NCI-H510A treated with DMSO at 0.1 percent for 48 hours (cell line): Measurements from ENCODE around the gene VSX1.

Source experiments
- DNase-seq: peaks from one replicate; lab custom pipeline; 2025; lab: John Stamatoyannopoulos, UW

Gene VSX1

DNA sequence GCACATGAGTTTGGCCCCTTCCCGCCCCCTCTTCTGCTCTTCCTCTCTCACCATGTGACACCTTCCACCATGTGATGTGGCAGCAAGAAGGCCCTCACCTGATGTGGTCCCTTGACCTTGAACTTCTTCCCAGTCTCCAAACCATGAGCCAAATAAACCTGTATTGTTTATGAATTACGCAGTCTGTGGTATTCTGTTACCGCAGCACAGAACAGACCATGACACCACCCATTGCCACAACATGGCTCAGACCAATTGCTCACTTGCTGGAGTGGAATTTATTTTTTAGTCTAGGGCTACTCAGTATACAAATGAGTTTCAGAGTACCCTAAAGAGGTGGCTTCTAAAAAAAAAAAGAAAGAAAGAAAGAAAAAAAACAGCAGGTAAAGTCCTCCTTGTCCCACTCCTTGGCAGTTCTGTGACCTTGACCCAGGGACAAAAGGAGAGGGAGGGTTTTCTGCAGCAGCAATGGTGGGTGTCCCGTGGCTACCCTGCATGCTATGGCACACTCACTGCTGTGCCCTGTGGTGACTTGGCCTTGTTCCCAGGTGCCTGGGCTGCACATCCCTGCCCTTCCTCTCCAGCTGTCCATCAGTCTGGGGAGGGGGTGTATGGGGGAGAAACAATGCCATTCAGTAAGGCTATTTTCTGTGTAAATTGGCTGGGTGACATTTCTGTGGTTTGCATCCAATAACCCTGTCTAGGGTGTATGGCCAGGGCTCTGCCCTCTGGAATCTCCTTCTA is 5.4 kb upstream of the VSX1 start:
- DNase-seq: no peak

DNA sequence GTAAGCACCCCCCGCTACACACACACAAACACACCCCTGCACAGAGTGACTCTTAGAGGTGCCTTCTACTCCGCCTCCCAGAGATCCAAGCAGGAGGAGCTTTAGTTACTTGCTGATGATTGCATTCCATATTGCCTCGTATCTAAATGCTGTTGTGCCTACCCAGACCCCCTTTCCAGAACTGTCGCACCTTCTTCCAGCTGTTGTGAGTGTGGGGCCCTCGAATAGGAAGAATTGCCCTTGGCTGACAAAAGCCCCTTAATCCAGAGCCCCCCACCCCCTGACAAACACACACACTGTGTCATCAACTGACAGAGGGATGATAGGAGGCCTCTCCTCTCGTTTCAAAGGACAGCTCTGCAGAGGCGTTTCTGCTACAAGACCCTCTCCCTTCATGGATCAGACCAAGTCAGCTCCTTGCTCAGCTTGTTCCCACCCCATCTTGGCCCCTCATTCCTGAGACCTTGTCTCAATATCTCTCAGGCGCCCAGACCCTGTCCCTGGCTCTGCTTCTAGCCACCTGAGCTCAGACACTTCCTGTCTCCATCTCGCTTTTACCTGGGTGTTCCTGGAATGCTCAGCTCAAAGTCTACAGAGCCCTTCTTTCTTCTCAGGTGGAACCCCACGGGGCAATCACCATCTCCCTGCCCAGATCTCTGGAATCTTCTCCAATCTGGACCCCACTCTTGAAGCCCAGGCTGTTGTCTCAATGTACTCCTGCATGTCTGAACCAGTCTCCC is 4.0 kb upstream of the VSX1 start:
- DNase-seq: no peak

DNA sequence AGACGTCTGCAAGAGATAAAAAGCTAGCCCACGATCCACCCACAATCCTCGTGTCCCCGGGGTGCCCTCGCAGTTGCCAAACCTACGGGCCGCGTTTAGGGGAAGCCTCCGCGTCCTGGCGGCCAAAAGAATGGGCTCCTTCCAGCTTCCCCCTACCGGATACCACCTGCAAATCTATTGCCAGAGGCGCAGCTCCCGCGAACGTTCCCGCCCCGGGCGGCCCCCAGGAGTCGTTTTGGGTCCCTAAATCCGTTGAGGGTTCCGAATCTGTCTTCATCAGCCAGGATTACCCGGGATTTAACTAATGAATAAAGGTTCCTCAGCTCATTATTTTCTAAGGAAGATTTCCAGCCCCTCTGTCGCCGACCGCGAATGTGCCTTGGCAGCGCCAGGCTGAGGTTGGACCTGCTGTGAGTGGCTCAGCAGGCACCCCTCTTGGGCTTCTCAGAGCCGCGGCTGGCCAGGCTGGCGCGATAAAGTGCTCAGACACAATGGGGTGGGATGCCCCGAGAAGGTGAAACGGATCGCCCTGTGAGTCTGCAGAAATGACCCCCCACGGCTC is 2.8 kb upstream of the VSX1 start:
- DNase-seq: peak; percentile 28

DNA sequence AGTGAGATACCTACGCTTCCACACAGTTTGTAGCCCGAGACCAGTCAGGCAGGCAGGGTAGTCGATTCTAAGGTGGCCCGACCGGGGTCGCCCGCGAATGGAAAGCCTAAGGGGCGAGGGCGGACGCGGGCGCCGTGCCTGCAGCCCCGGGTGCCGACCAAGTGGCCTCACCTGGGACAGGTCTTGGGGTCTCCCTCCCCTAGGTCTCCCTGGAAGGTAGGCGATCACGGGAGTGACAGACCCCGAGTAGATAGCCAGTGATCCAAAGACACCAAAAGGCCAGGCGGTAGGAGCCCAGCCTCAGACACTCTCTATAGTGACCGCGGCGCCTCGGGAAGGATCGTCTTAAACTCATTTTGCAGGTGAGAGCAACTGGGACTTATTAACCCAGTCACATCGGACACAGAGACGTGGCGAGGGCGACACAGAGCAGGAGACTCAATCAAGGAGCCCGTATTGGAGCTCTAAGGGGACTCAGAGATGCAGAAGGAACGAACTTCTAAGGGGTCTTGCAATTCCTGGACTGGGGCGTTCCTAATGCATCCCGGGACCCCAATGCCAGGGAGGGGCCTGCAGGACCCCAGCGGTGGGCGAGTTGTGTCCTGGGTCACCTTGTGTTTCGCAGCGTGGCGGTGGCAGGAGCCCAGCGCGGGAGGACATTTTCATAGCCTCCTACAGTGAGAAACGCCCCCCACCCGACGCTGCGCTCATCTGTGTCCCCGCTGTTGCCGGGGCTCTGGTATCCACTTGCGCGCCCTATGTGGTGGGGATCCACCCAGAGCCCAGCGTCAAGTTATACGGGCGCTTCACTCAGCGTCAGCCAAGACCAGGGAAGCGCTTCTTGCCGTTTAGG is 2.1 kb upstream of the VSX1 start:
- peak; percentile 25 for DNase-seq

DNA sequence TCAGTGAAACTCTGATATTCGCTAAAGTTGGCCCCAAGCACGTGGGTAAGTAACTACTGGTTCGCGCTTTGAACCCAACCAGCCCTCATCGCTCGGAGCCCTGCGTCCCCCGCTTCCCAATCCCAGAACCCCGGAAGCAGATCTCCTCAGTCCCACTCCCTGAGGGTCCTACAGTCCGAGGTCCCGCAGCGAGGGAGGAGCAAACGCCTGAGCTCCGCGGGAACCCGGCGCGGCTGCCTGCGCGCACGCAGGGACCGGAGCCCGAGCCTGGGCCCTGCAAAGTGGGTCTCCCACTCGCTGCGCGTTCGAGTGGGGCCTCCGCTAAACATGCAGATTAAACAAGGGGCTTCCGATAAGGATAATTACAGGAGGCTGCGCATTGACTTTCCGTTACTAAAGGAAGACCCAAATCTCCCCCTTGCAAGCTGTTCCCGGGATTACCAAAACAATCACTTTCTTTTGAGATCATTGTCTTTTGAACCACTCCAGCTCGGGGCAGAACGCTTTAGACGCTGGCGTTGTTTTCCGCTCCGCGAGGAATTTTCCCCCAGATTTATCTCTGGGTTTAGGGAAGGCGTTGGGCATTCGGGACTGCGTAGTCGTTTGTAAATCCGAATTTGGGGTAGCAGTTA is 1.3 kb upstream of the VSX1 start:
- no peak for DNase-seq

DNA sequence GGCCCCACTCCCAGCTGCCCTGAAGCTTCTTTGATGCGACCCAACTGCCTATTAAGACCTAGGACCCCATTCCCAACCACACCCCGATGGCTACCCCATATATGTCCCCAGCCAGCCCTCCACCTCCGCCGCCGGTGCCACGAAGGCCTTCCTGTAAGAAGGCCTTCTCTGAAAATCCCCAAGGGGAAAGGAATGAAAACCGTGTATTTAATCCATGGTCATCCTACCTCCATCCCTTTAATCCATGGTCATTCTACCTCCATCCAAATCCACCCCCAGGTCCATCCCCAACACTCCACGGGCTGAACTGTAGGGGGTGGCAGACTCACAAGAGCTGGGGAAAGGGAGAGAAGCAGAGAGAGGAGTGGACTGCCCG is 545 bp upstream of the VSX1 start:
- DNase-seq: no peak

DNA sequence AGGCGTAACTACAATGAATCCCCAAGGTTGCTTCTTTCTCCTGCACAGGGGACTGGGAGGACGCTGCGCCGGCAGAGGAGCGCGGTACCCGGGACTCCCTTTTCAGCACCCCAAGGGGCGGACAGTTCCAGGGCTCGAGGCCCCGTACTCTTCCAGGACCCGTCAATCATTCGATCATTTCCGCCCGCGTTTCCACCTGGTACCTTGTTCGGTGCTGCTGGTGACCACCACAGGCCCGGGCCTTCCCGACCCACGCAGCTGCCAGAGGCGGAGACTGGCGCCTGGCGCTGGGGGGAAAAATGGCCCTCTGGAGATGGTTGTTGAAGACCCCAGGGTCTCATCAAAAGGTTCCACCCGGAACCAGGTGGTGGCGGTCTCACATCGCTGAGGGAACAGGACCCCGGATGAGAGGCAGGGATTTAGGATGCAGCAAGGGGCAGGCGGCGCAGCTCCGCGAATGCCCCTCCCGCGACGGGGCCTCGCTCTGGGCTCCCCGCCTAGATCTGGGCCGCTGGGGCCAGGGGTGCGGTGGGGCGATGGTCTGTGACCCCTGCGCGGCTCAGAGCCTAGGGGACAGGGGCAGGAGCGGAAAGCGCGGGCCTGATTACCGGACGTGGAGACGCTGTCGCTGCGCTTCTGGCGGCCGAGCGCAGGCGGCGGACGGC is 744 bp downstream of the VSX1 start:
- DNase-seq: no peak

DNA sequence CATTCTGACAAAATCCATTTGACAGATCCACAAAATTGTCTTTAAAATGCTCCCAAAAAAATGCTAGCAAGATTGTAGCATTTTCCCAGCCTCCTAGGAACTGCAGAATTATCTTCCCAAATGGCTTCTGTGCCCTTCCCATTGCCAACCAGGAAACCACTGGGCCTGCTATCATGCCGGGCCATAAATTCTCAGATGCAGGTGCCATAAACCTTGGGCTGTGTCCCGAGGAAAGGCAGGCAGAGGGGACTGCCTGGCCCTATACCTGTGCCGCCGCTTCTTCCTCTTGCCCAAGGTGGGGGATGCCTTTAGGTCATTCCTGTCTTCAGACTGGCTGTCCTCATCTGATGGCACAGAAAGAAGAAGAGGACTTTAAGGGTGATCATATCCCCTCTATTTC is 2.8 kb downstream of the VSX1 start:
- no peak for DNase-seq

DNA sequence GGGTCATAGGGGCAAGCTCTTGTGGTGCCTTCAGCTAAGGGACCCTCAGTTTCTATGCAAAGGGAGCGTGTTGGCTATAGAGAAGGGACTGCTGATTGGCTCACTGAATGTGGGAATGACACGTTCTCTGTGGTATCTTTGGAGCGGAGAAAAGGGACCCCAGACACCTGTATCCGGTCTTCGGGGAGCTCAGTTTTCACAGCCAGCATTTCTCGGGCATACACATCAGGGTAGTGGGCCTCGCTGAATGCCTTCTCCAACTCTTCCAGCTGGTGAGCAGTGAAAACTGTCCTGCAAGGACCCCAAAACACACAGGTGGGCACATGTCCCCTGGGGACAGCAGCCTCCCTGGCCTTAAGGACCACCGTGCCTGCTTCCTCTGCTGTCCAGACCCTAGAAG is 3.3 kb downstream of the VSX1 start:
- DNase-seq: no peak

DNA sequence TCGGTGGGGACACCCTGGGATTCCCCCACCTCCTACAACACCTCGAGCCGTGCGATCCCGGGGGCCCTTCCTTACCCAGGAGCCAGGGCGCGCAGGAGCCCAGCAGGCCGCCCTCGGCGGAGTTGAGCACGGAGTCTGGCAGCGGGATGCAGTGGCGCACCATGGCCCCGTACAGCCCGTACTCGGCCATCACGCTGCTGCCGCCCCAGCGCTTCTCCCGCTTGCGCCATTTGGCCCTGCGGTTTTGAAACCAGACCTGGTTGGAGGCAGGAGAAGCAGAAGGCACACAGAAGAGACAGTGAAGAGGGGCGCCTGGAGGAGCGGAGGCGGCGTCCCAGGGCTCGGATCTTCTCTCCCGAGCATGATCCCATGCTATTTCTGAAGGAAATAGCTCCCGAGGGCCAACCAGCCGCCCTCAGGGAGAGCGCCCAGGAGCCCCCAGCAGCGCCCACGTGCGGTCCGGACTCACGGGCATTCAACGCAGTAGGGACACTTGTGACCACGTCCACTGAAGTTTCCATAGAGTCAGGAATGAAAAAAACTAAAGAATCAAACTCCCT is 4.3 kb downstream of the VSX1 start:
- peak; percentile 24 for DNase-seq

DNA sequence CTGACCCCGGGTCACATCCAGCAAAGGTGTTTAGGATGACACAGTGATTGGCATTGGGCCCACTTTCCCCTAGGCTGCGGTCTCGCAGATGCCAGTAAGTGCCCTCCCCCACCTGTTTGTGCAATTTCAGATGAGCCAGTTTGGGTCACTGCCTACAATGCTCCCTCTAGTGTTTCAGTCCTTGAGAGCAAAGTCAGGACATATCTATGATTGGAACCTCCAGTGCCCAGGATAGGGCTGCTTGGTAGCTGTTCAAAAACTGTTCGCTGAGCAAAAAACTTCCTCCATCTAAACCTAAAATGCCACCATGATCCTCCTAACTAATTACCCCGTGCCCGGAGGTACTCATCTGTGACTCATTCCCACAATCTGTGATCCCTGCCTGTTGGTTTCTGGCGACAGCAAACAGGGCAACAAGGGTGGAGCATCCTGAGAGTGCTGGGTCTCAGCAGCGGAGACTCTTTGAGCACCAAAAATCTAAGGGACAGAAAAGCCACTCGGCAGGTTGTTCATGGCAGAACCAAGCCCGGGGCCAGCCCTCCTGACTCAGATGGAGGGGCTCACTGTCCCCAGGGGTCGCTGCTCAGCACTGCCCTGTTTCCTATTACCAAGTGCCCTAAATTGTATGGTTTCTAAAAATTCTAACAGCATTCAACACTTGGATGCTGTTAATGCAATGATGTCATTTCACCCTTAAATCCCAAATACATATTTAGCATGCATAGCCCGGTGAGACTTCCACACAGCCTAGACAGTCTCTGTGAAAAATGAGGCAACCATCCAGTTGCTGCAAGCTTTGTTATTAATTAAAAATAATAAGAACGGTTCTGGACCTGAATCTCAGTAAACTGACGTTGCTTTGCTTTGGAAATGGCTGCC is 5.0 kb downstream of the VSX1 start:
- DNase-seq: peak; percentile 95

DNA sequence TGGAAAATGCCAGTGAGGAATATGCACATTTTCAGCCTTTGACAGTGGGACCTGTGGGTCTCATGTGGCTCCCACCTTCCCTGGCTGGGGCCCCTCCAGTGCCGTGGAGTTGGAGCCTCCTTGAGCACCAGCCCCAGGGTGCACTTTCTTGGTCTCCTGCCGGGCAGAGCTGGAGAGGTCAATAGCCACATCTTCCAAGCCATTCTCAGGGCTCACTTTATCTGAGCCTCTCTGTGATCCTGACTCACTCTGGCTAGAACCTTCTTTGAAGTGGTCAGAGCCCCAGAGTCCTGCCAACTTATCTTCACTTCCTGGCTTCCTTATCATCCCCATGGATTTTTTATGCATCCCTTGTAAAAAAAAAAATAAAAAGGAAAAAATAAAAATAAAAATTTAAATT is 5.7 kb downstream of the VSX1 start:
- DNase-seq: no peak

DNA sequence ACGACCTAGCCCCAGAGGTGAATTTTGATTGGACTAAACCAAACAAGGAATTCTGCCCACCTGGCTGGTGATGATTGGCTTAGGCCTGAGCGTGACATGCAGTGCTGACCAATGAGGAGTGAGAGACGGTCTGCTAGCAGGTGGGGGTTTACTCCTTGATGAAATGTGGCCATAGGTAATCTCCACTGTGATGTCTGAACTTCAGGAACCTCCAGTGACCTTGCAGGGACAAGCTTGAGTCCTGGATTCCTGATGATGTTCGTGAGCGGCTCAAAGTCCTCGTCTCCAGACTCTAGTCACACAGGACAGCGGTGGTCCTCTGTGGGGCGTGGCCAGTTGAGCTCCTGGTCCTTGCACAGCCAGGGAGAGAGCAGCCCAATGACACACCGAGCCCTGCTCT is 8.4 kb downstream of the VSX1 start:
- no peak for DNase-seq

DNA sequence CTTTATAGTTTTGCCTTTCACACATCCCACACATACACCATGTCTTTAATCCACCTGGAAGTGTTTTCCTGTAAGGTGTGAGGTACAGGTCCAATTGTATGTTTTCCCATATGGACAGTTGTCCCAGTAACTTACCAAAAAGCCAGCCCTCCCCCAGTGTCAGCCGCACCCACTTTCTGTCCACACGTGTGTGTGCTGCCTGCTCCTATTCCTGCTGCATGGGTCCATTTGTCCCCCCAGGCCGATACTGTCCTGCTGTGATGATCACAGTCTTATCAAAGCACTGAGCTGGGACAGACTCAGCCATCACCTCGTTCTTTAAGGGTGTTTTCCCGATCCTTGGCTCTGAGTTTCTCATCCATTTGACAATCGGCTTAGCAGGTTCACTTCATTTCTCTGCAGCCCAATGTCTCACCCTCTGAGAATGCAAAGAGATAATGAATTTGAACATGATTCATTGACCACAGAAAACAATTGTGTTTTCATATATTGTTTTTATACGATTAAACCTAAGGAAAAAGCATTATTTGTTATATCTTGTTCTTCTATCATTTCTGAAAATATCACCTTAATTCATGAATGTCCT is 9.6 kb downstream of the VSX1 start:
- DNase-seq: no peak

DNA sequence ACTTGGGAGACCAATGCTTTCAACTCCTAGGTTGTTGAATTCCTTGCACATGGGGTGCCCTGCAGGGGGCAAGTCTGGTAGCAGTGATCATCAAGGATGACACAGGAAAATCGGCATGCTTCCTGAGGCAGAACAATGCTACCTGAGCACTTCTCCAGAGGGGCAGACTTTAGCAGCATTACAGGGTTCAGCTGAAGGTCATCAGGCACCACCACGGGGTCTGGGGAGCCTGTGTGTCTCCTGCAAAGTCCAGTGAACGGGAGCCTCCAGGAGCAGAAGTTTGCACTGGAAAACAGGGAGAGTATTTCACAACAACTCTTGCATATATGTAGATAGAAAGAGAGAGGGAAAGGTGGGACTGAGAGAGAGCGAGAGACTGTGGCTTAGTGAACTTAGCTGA is 10.2 kb downstream of the VSX1 start:
- no peak for DNase-seq

DNA sequence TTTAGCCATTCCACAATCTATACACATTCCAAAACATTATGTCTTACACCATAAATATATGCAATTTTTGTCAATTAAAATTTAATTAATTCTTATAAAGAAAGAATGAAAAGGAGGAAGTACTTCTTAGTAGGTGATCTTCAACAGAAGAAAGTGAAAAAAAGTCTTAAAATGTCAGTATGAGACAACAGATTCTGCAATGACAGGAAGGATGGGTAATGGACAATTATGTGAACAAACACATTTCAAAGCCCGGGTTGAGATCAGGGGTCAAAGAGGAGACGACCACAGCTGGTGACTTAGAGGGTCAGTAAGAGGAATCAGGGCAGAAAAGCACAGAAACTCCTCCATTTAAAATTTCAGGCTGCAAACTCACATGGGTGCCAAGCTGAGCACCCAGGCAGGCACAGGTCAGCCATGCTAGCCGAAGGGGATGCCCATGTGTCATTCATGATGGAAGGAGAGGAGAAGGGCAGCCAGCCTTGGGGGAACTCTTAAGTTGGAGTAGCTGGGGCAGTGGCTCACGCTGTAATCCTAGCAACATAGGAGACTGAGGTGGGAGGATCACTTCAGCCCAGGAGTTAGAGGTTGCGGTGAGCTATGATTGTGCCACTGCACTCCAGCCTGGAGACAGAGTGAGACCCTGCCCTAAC is 11.0 kb downstream of the VSX1 start:
- DNase-seq: no peak

DNA sequence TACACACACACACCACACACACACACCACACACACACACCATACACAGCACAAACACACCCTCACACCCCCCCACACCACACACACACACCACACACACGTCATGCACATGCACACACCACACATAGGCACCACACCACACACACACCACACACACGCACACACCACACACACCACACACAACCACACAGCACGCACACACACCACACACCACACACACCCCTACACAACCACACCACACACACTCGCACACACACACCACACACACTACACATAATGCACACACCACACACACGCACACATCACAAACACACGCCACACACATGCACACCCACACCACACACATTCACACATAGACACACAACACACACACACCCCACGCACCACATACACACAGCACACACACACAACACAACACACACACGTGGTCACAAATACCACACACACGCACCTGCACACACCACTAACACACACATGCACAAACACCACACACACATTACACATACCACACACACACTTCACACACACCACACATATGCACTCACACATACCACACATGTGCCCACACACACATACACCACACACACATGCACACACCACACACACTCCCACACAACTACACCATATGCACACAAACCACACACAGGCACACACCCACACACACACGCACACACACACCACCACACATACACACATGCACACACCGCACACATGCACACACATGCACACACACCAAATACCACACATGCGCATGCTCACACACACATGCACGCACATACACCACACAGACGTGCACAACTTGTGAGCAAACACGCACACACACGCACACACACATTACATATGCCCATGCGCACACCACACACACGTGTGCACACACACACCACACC is 14.6 kb downstream of the VSX1 start:
- DNase-seq: no peak

DNA sequence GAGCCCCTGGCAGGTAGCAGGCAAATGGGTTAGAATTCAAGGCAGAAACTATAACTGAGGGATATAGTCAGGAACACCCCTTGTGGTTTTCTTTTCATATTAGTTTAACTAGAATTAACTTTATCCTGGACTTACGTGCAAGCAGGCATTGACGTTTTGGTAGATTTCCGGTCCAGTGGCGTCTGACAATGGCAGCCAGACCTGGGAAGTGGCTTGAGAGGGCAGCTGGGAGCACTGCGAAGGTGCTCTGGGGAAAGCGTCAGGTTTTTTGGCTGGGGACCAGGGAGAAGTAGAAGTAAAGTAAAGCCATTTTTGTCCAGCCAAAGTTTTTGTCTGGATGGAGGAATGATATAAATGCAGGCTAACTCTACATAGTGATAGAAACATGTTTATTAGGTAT is 15.6 kb downstream of the VSX1 start:
- DNase-seq: peak; percentile 71
